Activated CD4-positive, alpha-beta T cell treated with anti-CD3 and anti-CD28 coated beads, Interleukin-2, Interleukin-4, amounts not matched to agents 100 ng/mL and 50 ng/mL, durations not matched to agents 16 hours and 8 hours (primary cell): Measurements from ENCODE around the gene FTO.

ENCODE experiments used
- DNase-seq: peaks from one replicate; pipeline ENCODE4 v3.0.0-alpha.2; 2020; ENCODE audit warnings: low spot score

The FTO gene

DNA sequence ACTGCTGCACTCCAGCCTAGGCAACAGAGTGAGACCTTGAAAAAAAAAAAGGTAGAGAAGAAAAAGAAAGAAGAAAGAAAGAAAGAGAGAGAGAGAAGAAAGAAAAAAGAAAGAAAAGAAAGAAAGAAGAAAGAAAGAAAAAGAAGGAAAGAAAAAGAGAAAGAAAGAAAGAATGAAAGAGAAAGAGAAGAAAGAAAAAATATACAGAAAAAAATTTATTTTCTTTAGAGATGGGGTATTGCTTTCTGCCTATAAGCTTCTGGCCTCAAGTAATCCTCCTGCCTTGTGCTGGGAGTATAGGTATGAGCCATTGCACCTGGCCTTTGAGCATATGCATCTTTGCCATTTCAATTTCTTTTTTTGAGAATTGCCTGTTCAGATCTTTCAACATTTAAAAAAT is 425.9 kb downstream of the FTO start:
- no peak for DNase-seq

GRCh38 chr16:54135361-54136275 is 431.7 kb downstream of the FTO start:
- DNase-seq = no peak

DNA sequence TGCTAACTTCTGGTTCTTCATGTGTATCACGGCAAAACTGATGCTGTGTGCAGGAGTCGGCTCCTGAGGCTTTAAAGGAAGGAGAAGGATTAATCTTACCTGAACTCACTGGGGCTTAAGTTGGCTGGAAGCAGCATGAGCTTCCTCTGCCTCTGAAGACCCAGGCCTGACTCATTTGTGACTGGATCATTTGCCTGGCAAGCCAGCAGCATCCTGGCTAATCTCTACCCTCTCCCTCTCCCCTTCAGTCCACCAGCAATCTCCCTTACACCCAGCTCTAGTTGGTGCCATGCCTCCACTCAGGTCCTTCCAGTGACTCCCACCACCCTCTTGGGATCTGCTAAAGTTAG is 432.3 kb downstream of the FTO start:
- no peak for DNase-seq

- no peak for DNase-seq
These were observed 436.3 kb downstream of the FTO start for GRCh38 chr16:54140057-54140787.

GRCh38 chr16:54140788-54141136 is 436.8 kb downstream of the FTO start:
- no peak for DNase-seq

- no peak for DNase-seq
These were observed 438.8 kb downstream of the FTO start for GRCh38 chr16:54142787-54143186.

- no peak for DNase-seq
These were observed 439.5 kb downstream of the FTO start for GRCh38 chr16:54143410-54143809.

GRCh38 chr16:54143934-54144571 is 440.1 kb downstream of the FTO start:
- no peak for DNase-seq

- no peak for DNase-seq
These were observed 440.6 kb downstream of the FTO start for GRCh38 chr16:54144572-54144947.

GRCh38 chr16:54145881-54146280 is 441.9 kb downstream of the FTO start:
- DNase-seq = no peak

GRCh38 chr16:54148974-54149373 is 445.0 kb downstream of the FTO start:
- DNase-seq = no peak

- DNase-seq = no peak
These were observed 446.9 kb downstream of the FTO start for GRCh38 chr16:54150861-54151260.

DNA sequence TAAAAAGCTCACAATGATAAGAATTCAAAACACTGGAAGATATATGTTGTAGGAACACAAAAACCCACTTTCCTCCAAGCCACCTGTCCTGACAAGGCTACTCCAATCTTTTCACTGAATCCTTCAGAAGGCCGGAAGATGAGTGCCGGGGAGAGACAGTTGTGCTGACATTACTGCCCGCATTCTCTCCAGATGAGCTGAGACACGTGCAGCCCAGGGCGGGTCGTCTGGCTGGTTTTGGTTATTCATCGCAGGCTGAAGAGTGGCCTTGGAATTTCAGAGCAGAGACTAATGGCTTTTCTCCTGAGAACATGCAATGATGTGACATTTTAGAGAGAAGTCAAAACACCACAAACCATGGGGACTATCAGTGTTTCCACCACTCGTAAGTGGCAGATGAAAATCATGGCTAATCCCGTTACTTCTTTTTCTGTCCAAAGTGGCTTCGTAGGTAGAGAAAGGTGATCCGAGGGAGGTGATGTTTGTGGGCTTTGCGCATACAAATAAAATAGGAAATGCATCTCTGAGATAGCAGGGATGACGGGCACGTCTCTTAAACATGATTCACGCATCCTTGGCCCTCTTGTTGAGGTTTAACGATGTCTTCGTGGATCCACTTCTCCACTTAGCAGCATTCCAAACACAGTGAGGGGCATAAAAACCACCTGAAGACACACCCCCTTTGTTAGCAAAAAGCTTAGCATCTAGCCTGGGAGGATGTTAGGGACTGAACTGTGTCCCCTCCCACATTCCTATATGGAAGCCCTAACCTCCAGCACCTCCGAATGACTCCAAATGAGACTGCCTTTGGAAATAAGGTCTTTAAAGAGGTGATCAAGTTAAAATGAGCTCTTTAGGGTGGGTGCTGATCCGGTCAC is 448.6 kb downstream of the FTO start:
- no peak for DNase-seq

GRCh38 chr16:54153240-54153934 is 449.4 kb downstream of the FTO start:
- DNase-seq = no peak

GRCh38 chr16:54156349-54156748 is 452.4 kb downstream of the FTO start:
- no peak for DNase-seq

DNA sequence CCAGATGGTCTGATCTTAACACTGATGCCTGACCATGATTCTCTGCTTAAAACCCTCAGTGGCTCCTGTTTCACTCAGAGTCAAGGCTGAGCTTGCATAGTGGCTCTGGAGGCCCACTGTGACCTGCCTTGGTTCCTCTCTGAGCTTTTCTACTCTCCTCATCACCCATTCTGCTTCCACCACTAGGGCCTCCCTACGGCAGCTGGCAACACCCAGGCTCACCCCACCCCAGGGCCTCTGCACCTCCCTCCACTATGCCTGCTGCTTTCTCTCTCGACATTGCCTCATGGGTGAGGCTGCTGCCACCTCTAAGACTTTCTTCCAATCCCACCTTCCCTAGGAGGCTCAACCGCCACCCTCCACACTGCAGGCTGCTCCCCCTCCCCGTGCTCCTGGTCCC is 455.0 kb downstream of the FTO start:
- no peak for DNase-seq

- no peak for DNase-seq
These were observed 455.6 kb downstream of the FTO start for GRCh38 chr16:54159490-54160080.

- no peak for DNase-seq
These were observed 456.4 kb downstream of the FTO start for GRCh38 chr16:54160252-54160860.

- DNase-seq = no peak
These were observed 457.3 kb downstream of the FTO start for GRCh38 chr16:54160939-54161897.
